Prostate gland (tissue), 2 donors: ENCODE measurements around the gene FTCD.

Experiments used
- CTCF ChIP-seq, 4 experiments: fragments of 200-600 bp in 2 of 4; fragments of 450-650 bp in 2 of 4; sonication (generic) in 2 of 4; IDR thresholded peaks; 1 replicate in 3 of 4; 2 replicates in 1 of 4; pipeline ENCODE4 v1.5.1; 2016 to 2019; ENCODE audit warnings: antibody characterized with exemption in 4 of 4, mild to moderate bottlenecking in 2 of 4, moderate library complexity in 2 of 4
- POLR2A ChIP-seq: fragments of 450-650 bp; IDR thresholded peaks from one replicate; pipeline ENCODE4 v1.6.1; 2016; ENCODE audit warnings: antibody characterized with exemption, mild to moderate bottlenecking
- POLR2AphosphoS5 ChIP-seq: sonication (generic); formaldehyde crosslinking; IDR thresholded peaks from one replicate; pipeline ENCODE4 v1.6.1; 2017; ENCODE audit warnings: antibody characterized with exemption

- TF ChIP-seq CTCF (IDR thresholded peaks at IDR 0.05) (no peak), POLR2AphosphoS5 (no peak), POLR2A (no peak)
Observed at GRCh38 chr21:46099476-46099875, 55.9 kb downstream of the FTCD start.
